Tongue (tissue), 2 donors: ENCODE measurements around the gene FAM89B. TPM values are rescaled to one million over a fixed set of nuclear protein-coding genes. Genes with fewer than 3 reads are reported as not detected.

Source experiments
- DNase-seq: peaks from one replicate; pipeline ENCODE4 v3.0.0-alpha.2; 2015
- total RNA-seq: library from RNA; depleted of rRNA; stranded (reverse); fragments of >200 nt; gene quantifications from one replicate; pipeline ENCODE4 v1.2.3, GENCODE V29; 2014

FAM89B gene
- total RNA-seq, 1 donor from 2014 or later: 30.4 TPM

DNA sequence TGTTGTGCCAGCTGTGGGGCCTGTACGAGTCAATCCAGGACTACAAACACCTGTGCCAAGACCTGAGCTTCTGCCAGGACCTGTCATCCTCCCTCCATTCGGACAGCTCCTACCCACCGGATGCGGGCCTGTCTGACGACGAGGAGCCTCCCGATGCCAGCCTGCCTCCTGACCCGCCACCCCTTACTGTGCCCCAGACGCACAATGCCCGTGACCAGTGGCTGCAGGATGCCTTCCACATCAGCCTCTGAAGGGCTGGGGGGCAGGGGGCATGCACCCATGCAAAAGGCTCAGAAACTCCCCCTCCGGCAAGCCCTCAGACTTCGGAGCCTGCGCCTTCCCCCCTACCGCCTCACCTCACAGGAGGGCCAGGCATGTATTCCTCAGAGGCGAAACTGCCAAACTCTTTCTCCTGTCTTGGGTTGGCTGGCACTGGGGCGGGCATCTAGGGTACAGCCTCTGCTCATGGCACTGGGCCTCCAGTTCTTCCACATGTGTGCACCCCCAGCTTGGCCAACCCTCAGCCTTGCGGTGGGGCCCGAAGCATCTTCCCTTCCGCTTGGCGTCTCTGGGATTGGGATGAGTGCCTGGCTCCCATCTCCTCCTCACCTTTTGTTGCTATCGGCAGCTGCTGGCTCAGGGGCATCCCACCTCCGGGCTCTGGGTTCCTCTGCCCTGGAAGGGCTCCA, 1.2 kb downstream of the FAM89B start:
- no peak for DNase-seq

DNA sequence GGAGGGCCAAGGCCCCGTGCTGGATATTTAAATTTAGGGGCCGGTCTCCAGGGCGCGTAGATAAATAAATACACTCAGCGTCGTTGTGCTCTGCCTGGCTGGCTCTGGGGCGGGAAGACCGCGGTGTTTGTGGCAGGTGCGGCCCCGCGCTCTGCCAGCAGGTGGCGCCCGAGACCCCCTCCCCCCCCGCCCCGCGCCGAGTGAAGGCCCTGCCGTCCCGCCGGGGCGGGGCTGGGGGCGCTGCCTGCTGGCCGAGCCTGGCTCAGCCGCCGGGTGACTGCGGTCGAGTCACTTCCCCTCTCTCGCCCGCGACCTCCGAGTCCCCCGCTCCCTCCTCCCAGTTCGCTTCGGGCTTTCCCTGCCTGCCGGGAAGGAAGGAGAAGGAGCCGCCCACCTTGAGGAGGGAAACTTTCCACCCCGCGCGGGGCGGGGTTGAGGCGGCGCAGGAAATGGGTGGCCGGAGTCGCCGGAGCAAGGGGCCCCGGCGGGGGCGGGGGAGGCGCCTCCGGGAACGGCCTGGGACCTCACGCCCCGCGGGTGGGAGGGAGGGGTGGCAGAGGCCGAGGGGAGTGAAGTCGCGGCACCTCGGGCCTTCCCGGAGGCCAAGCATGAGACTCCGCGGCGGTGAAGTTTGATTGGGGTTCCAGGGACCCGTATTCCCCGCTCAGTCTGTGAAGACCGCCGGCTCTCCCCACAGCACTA, 1.9 kb downstream of the FAM89B start:
- peak; percentile 92 for DNase-seq

GRCh38 chr11:65574811-65575567, 2.7 kb downstream of the FAM89B start:
- no peak for DNase-seq

GRCh38 chr11:65575568-65576231, 3.4 kb downstream of the FAM89B start, which contains the start of gene EHBP1L1:
EHBP1L1 (plus strand) TSS chr11:65576053; CDS start chr11:65576303, 250 bp downstream.
- peak; percentile 80 for DNase-seq

- no peak for DNase-seq
These were observed 4.0 kb downstream of the FAM89B start for GRCh38 chr11:65576232-65576866.

- peak; percentile 91 for DNase-seq
These were observed 4.8 kb downstream of the FAM89B start for GRCh38 chr11:65576867-65577755.

DNA sequence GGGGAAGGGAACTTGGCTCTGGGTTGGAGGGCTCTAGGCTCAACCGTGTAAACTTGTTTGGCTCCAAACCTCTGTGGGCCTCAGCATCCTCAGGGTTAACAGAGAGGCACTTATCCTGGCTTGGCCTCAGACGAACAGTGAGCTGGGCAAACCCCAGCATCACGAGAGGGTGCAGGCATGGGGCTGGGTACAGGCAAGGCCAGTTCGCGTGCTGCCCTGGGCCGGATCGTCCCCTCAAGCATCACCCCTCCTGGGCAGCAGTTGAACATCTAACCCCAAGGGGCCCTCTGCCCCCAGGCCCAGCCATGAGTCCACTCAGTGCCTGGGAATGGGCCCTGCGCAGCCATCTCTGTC, 5.4 kb downstream of the FAM89B start:
- DNase-seq: no peak

DNA sequence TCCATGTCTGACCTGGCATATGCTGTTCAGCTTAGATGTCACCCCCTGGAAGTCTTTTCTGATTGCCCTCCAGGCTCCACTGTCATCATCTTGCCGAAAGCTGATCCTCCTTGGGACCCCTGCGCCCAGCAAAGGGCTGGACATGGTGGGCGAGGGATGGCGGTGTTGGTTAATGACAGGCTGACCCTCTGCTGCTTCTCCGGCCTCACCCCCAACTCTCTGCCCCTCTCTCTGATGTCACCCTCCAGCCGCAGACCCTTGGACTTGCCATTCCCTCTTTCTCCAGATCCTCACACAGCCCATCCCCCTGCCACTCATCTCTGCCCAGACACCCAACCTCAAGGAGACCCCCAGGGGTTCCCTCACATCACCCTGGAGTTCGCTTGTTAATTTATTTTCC, 5.8 kb downstream of the FAM89B start:
- DNase-seq: no peak

- DNase-seq: no peak
These were observed 6.3 kb downstream of the FAM89B start for GRCh38 chr11:65578667-65579066.

DNA sequence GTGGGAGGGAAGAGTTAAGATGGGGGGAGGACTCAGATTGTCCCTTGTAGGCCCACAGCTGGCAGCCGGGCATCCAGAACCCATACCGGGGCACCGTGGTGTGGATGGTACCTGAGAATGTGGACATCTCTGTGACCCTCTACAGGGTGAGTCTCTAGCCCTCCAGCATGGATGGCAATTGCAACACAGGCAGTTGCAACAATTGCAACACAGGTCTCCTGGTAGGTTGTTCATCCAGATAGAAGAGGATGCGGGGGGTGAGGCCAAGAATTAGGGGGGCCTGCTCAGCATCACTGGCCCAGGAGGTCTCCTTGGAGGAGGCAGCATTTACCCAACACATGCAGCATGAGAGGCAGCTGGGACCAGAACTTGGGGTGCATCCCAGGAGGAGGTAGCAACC, 7.0 kb downstream of the FAM89B start:
- no peak for DNase-seq

DNA sequence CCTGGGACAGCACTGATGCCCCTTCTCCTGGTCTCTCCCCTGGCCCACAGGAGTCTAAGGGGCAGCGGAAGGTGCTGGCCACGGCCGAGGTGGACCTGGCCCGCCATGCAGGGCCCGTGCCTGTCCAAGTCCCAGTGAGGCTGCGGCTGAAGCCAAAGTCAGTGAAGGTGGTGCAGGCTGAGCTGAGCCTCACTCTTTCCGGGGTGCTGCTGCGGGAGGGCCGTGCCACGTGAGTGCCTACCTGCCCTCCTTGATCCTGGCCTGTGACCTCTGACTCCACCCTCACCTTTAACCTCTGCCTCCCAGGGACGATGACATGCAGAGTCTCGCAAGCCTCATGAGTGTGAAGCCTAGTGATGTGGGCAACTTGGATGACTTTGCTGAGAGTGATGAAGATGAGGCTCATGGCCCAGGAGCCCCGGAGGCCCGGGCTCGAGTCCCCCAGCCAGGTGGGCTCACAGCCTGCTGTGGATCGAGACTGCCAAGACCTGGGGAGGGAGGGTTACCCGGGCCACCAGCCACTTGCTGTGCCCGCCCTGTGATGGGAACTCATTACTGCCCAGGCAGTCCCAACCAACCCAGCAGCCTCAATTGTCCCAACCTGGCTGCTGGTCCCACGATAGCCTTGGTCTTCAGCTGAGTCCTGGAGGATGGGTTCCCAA, 7.8 kb downstream of the FAM89B start:
- DNase-seq: no peak

- no peak for DNase-seq
These were observed 8.4 kb downstream of the FAM89B start for GRCh38 chr11:65580756-65581155.

DNA sequence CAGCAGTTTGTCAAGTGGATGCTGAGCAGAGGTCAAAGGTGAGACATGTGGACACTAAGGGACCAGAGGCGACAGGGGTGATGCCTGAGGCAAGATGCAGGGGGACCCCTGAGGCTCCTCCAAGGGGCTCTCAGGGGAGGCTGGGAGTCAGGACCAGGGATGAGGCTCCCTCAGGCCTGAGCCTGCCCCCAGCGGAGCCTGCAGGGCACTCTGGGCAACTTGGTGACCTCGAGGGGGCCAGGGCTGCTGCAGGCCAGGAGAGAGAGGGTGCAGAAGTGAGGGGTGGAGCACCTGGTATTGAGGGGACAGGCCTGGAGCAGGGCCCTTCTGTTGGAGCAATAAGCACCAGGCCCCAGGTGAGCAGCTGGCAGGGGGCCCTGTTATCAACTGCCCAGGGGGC, 9.6 kb downstream of the FAM89B start:
- no peak for DNase-seq

DNA sequence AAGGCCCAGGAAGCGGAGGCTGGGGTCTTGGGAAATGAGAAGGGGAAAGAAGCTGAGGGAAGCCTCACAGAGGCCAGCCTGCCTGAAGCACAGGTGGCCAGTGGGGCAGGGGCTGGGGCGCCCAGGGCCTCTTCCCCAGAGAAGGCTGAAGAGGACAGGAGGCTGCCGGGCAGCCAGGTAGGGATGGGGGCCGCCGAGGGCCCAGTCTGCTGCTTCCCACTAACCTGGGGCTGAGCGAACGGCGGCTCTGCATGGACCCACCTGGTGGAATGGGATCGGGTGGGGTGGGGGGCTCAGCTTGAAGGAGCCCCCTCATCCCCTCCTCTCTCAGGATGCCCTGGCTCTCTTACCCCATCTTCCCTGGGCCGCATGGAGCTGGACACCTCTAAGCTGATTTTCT, 11.3 kb downstream of the FAM89B start:
- DNase-seq: no peak

- DNase-seq: no peak
These were observed 11.8 kb downstream of the FAM89B start for GRCh38 chr11:65584106-65584505.

DNA sequence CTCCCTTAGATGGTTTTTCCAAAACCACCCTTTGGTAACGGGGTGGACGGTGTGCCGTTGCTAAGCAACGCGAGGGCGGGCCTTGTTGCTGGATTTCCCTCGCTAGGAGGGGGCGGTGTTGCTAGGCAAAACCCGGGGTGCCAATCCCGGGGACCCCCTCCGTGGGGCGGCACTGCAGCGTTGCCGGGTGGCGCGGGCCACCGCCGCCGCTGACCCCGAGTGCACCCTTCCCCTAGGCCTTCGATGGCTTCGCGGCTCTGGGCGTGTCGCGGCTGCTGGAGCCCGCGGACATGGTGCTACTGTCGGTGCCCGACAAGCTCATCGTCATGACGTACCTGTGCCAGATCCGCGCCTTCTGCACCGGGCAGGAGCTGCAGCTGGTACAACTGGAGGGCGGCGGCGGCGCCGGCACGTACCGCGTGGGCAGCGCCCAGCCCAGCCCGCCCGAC, 12.4 kb downstream of the FAM89B start:
- DNase-seq: peak; percentile 65

GRCh38 chr11:65585396-65586246, 13.3 kb downstream of the FAM89B start:
- DNase-seq: no peak

- no peak for DNase-seq
These were observed 13.9 kb downstream of the FAM89B start for GRCh38 chr11:65586247-65586630.

- peak; percentile 82 for DNase-seq
These were observed 14.3 kb downstream of the FAM89B start for GRCh38 chr11:65586676-65587075.
